Embryonic facial prominence (tissue), 1 donor: Measurements from ENCODE around the gene POLN.
"Not testable (repeated sequence)": the region's sequence is repeated elsewhere in the genome, so short reads cannot be mapped to it uniquely, and the experiment has no call there.

Source experiments
- DNase-seq: peaks from one replicate; pipeline ENCODE4 v3.0.0-alpha.2; 2016; ENCODE audit errors: extremely low spot score

Gene POLN

DNA sequence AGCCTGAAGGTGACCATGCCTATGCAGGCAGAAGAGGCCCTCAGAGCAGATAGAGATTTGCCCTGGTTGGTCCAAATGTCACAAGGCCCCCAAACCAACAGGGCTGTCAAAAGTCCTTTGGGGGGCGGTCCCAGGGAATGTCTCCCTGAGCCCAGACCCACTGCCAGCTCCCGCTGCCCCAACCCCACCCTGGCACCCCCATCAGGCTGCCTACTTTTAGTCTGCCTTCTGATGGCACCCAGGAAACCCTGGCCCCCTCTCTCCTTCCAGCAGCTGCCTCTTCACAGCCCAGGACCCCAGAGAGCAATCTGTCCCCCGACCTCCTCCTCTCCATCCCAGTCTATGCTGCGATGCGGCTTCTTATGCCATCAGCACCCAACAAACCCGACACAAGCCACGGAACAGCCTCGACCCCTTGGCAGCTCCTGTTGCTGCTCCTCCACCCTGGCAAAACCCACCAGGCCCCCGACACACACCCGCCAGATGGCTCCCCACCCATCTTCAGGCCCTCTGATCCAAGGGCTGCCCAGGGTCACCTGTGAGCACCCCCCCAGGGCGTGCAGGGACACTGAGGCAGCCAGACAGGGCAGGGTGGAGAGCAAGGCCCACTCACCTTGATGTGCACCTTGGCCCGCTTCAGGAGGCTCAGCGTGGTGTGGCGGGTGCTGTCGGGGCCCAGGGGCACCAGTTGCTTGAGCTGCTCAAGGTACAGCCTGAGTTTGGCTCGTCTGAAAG lies 10.0 kb upstream of the POLN start:
- no peak for DNase-seq

DNA sequence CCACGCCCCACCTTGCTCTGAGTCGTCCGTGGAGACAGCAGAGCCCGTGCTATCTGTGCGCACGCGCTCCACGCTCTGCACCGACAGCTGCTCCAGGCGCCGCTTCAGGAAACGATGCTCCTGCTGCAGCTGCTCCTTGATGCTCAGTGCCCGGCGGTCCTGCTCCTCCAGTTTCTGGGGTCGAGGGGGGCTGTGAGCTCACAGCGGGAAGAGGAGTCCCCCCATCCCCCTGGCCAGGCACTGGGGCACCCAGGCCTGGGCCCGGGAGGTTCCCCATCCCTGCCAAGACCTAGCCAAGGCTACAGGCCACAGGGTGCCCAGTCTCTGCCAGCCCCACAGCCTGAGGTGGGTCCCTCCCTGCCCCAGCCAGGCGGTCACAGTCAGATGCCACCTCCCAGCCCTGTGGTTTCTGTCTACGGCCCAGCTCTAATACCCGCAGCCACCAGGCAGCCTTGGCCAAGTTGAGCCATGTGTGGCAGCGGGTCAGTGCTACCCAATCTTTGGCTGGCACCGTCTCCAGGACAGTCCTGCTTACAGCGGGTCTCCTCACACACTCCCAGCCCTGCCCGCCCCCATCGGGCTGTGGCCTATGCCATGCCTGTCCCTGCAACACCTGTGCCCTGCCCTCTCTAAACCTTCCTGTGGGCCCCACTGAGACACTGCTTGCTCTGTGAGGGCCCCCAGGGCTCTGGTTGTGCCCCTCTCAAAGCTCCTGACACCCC lies 9.3 kb upstream of the POLN start:
- no peak for DNase-seq

DNA sequence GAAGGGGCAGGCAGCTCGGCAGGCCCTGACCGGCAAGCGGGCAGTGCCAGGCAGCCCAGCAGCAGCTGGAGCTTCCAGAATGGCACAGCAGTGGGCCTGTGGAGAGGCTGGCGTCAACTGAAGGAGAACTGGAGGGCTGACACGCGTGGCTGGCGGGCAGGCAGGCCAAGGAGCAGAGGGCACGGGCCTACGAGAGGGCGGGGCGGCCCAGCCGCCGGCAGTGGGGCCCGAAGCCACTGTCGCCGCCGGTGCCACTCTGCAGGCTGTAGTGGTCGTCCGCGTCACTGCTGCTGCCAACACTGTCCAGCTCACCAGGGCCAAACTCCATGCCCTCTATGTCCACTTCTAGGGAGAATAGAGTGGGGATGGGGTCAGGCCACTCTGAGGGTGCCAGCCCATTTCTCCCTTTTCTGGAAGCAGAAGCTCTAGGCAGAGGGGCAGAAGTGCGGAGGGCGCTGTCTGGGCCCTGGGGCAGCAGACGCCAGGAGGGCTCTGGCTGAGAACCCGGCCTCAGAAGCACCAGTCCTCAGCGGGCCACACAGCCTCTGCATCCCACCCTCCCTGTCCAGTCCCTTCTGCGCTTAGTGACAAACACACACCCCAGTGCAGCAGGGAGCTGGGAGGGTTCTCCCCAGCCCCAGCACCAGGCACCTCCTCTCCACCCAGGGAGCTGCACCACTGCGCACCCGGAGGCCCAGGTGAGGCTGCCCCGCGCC lies 8.6 kb upstream of the POLN start:
- DNase-seq, result no peak

DNA sequence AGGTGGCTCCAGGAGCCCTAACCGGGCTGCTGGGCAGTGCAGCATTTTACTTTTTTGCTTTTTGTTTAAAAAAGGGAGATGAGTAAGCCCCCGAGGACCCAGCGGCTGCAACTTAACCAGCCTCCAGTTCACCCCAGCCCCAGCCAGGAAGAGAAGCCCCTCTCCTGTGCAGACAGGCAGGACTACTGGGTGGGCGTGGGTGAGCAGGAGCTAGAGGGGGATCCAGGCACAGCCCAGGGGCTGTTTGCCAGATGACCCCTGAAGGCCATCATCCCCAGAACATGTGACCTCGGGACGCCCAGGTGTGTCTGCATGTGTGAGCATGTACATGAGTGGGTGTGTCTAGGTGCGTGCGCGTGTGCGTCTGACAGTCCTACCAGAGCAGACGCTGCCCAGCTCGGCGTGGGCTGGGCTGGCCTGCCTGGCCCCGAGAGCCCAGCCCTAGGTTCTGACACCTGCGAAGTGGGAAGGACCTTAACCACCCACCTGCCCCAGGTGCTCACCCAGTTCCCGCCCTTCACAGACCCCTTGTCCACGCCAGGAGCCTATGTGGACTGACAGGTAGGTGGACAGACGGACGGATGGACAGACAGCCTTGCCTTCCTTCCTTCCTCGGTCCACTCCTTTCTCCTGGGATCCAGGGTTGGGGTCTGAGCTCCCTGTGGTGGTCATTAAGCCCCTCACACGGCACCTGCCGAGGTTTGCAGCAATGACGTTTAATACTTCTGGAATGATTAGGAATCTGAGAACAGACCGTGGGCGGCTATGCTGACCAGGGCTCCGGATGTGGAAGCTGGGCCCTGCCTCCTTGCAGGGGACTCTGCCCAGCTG lies 7.8 kb upstream of the POLN start:
- DNase-seq, result no peak

DNA sequence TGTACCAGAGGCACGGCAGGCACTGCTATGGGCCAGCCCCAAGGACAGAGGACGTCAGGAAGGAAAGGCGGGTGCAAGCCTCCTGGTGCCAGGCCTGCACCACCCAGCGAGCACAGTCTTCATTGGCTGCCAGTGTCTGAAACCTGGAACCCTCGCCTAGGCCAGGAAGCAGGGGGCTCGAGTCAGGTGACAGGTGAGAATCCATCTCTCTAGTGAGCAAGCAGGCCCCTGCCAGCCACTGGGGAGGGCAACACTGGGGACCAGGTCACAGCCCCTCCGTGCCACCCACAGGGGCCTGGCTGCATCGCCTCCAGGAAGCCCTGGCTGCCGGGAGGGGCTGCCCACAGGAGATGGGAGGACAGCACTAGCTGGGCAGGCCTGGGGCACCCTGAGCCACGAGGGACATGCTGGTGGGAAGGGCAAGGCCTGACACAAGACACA lies 6.9 kb upstream of the POLN start:
- no peak for DNase-seq

DNA sequence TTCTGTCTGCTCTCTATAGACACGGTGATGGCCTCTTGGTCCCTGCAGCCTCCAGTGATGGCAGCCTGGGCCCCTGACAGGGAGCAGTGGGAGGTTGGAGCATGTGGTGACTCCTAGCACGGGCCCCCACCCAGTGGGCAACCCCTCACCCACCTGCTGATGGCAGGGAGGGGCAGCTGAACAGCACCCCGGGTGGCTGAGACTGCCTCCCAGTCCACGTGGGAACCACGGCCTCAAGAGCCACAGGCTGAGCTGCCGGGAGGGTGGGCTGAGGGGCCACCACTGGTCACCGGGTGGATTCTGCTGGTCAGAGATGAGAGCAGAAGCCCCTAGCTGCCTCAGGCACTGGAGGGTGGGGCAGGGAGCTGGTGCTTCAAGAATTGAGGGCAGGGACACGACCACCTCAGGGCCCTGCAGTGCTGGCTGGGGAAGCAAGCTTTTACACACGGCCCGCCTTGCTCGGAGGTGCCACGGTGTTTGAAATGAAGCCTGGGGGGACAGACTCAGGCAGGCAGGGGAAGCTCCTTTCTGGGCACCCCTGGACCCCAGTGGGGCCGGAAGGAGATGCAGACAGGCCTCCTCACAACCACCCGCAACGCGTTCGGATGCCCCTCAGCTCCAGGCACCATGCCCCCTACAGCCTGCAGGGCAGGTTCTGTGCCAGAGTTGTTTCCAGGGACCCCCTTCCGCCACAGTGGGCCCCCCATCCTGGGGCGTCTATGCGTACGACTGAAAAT lies 6.3 kb upstream of the POLN start:
- DNase-seq, result no peak

DNA sequence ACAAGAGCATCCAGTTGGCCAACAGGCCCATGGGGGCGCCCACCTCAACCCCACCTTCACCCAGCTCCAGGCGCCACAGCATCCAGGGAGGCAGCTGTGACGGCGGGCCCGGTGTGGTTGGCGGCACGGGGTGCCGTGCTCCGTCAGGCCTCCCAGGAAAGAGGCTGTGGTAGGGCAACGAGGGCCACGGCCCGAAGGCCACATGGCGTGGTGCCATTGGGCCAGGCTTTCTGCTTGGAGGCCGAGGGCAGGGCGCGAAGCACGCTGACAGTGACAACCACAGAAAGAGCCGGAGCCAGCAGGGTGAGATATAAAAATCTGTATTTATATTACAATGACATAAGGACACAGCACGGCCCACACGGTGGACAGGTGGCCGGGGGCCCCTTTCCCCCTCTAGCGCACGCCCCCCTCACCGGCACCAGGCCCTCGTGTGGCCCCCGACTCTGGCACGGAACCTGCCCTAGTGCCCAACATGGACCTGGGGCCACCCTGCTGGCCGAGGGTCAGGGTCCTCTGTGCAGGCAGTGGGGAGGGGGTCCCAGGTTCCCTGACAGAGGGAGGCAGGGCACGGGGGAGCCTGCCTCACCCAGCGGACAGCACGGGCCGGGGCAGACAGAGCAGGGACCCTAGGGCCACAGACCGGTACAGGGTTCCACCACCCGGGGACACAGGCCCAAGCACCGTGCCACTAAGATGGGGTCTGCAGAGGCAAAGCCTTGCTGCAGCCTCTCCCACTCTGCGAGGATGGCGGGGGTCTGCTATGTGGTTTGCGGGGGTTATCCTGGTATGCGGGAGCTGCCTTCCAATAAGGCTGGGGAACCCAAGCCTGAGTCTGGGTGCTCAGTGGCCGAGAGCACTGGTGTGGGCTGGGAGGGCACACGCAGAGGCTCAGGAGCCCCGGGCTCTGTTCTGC lies 5.5 kb upstream of the POLN start:
- no peak for DNase-seq

DNA sequence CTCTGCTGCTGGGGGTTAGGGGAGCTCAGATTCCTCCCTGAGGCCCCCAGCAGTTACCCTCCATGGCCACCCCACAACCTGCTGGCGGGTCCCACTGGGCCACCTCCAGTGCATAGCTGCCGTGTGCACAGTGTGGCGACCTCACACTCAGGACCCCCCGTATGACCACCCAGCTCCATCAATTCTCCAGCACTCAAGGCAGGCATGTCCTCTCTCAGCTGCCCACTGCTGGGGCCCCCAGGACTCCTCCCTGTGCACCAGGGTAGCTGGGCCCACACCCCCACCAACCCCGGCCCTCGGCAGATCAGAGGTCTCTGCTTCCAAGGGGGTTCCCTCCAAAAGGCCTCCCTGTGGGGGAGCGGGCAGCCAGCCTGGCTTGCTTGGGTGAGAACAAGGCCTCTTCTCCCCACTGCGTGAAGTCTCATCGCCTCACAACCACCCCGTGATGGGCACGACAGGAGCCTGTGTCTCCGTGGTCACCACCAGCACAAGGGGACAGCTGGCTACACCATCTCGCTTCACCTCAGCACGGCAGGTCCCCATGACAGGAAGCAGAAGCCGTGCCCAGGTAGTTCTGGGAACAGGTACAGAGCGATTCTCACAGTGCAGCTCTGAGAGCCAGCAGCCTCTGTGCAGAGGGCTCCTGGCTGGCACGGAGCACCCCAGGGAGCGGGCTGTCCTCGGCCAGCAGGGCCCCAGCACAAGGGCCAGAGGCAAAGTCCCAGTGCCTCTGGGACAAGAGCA lies 4.6 kb upstream of the POLN start:
- no peak for DNase-seq

DNA sequence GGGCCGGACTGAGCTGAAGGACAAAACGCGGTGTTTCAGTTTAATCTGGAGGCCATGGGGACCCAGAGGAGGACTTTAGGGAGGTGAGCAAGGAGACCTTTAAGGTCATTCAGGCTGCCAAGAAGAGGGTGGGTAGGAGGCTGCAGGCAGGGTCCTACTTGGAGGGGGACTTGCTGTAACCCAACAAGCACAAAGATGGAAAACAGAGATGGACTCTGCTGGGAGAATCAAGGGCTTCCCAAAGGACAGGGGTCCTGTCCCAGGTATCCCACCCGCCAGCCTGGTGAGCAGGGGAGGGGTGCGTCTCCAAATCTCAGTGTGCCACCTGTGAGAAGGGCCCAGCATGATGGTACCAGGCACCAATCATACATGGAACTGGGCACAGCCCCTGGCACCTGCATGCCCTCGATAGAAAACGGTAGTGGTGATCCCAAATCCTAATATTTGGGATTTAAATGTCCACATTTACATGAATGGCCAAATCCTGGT lies 3.9 kb upstream of the POLN start:
- DNase-seq, result no peak

DNA sequence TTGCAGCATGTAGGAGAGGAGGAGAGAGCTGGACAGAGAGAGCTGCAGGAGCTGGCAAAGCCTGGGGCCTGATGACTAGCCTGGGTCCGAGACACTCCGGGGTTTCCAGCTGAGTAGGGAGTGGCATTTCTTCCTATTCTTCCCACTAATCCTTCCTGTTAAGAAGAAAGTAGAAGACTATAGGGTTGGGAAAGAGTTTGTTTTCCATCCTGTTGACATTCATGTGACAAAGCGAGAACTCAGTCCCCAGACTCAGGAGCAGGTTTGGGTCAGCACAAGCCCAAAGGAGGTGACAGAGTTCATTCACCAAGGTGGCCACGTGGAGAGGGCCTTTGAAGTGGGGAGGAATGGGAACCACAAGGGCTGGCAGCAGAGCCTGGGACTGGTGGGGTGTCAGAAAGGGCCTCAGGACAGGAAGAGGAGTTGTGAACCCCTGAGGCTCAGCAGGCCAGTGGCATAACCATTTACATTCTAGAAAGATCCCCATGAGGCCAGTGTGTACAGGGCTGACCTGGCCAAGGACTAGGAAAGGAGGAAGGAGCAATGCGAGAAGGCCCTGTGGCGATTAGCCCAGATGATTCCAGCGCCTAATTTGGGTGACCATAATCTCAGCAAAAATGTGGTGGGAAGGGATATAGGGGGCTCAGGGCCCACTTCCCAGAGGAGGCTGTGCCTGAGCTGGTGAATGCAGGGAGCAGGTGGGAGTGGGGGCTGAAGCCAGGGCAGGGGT lies 3.3 kb upstream of the POLN start:
- DNase-seq, result no peak

DNA sequence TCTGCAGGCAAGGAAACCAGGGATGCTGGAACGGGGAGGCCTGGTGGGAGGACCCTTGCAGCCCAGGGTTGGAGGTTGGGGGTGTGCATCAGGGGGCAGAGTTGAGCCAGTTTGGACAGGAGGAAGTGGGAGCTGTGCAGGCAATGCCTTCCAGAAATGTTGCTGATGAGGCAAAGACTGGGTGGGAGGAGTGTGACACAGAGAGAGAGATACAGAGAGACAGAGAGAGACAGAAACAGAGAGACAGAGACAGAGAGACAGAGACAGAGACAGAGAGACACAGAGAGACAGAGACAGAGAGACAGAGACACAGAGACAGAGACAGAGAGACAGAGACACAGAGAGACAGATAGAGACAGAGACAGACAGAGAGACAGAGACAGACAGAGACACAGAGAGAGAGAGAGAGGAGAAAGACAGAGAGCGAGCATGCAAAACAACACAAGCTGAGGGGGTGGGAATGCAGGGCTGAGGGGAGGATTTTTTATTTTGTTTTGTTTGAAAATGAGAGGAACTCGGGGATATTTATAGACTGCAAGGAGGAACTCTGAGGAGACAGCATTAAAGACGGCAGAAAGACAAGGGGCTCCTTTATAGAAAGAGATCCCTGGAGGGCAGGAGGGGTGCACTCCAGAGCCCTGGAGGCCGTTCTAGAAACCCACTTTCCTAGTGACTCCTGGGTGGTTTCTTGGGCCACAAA lies 1.9 kb upstream of the POLN start:
- DNase-seq, result no peak

DNA sequence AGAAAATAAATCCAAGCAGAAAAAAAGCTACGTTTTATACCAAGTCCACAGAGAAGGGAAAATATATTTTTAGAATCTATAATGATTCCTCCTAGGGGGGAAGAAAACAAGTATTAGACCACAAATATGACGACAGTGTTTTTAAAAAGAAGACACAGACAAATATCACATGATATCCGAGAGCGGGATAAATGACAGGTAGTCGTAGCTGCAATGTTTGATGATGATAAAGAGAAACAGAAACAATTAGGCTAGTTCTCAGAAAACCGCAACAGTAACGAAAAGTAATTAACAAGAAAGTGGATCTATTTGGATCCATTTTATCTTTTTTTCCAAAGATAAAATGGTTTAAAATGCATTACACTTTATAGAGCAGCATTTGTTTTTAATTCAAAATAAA lies 918 bp downstream of the POLN start:
- no peak for DNase-seq

DNA sequence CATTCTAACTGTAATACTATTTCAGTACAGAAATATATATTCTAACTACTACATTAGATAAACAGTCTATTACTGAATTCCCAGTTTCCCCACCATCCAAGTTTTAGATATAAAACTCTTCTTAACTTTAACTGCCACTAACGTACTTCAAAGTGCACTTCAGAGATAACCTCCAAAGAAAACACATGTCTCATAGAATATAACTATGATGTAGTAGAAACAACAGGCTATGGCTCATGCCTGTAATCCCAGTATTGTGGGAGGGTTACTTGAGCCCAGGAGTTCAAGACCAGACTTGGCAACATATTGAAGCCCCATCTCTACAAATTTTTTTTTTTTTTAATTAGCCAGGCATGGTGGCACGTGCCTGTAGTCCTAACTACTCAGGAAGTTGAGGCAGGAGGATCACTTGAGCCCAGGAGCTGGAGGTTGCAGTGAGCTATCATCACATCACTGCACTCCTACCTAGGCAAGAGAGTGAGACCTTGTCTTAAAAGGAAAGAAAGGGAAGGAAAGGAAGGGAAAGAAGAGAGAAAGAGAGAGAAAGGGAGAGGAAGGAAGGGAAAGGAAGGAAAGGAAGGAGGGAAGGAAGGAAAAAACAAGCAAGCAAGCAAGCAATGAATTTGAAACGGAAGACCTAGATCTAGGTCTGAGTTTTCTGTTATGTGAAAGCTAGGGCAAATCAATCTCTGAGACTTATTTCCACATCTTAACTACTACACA lies 4.8 kb downstream of the POLN start:
- DNase-seq, result no peak

DNA sequence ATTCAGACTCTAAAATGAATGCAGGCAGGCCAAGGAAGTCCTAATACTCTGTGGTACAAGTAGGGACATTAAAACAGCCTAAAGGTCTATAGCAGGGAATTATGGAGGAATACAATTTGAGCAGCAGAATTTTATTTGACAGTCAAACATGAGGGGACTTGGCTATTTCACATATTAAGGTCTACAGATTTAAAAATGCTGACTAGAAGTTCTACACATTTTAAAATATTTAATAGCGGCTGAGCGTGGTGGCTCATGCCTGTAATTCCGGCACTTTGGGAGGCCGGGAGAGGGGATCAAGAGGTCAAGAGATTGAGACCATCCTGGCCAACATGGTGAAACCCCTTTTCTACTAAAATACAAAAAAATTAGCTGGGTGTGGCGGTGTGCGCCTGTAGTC lies 10.8 kb downstream of the POLN start:
- DNase-seq, result no peak

DNA sequence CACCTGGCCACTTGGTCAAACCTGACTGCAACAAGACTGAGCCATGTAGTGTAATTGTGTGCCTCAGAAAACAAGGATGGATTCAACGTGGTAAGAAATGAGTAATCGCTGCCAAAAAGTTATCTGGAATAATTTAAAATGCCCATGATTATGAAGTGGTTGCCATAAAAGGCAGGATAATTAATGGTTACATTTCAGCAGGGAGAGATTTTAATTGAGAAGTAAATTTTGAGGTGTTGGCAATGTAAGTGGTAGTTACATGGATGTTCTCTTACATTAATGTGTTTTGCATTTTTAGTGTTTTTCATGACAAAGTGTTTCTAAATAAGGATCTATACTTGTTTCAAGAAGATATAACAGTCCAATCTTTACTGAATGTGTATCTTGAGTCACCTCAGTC lies 15.7 kb downstream of the POLN start:
- no peak for DNase-seq

DNA sequence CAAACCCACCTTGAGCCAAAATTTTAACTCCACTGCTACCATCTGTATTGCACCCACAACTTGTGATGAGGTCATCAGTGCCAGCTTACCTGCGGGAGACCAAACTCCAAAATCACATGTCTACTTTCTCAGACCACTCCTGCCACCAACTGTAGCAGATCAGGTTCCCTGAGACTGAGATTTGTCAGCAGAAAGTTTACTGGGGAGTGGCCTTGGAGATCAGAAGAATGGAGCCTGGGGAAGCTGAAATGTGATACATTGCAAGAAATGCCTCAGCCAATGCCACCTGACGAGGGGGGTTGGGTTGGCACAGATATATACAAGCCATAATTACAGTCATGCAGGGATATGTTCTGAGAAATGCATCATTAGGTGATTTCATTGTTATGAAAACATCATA lies 19.1 kb downstream of the POLN start:
- no peak for DNase-seq

DNA sequence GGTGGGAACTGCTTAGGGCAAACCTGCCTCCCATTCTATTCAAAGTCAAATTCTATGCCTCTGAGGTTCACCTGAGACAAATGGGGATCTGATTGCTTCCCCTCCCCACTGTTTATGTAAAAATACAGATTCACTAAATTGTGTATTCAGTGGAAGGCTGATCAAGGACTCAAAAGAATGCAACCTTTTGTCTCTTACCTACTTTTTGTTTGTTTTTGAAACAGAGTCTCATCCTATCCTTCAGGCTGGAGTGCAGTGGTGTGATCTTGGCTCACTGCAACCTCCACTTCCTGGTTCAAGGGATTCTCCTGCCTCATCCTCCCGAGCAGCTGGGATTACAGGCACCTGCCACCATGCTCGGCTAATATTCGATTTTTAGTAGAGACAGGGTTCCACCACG lies 20.5 kb downstream of the POLN start:
- not testable (repeated sequence) for DNase-seq
